A549 (cell line): ENCODE measurements around the gene PGAP3.

Experiments used
- BHLHE40 ChIP-seq: IDR thresholded peaks from 2 replicates; pipeline ENCODE4 v1.6.1; 2012; ENCODE audit warnings: low read depth, low read length, inconsistent platforms
- EHMT2 ChIP-seq: fragments of 200-600 bp; sonication (generic); IDR thresholded peaks from 2 replicates; pipeline ENCODE4 v1.6.1; 2016; ENCODE audit warnings: antibody characterized with exemption, low read depth, mild to moderate bottlenecking, moderate library complexity
- ESRRA ChIP-seq: fragments of 150-350 bp; IDR thresholded peaks from 2 replicates; pipeline ENCODE4 v1.6.1; 2014; ENCODE audit warnings: mild to moderate bottlenecking, low read length, borderline replicate concordance
- FOSB ChIP-seq: fragments of 250-450 bp; sonication (Bioruptor Pico); IDR thresholded peaks from 2 replicates; pipeline ENCODE4 v1.5.0; 2020; ENCODE audit warnings: mild to moderate bottlenecking, moderate library complexity
- HMGXB4 ChIP-seq: fragments of 250-450 bp; sonication (Bioruptor Pico); IDR thresholded peaks from 2 replicates; pipeline ENCODE4 v1.5.0; 2021; ENCODE audit warnings: mild to moderate bottlenecking, moderate library complexity, borderline replicate concordance
- MAX ChIP-seq: IDR thresholded peaks from 2 replicates; pipeline ENCODE4 v1.6.1; 2012
- POLR2A ChIP-seq: IDR thresholded peaks from 2 replicates; pipeline ENCODE4 v1.6.1; 2012; ENCODE audit warnings: mild to moderate bottlenecking, low read length
- RAD21 ChIP-seq, 2 experiments: fragments of >200 bp in 1 of 2; sonication (Bioruptor Twin) in 1 of 2; formaldehyde crosslinking in 1 of 2; IDR thresholded peaks in 1 of 2; conservative IDR thresholded peaks in 1 of 2; 2 replicates in 1 of 2; 3 replicates in 1 of 2; pipeline ENCODE4 v1.6.1; 2012 to 2018; ENCODE audit warnings: inconsistent platforms in 1 of 2
- SMC3 ChIP-seq: fragments of >200 bp; sonication (Bioruptor Twin); formaldehyde crosslinking; IDR thresholded peaks from 3 replicates; pipeline ENCODE4 v1.6.1; 2018; ENCODE audit warnings: inconsistent platforms
- ZC3H11A ChIP-seq: fragments of 450-650 bp; IDR thresholded peaks from 2 replicates; pipeline ENCODE4 v1.6.1; 2014; ENCODE audit warnings: antibody characterized with exemption, mild to moderate bottlenecking
- ZFP36 ChIP-seq: fragments of 450-650 bp; IDR thresholded peaks from 2 replicates; pipeline ENCODE4 v1.6.1; 2014; ENCODE audit warnings: borderline replicate concordance; ENCODE audit not compliant: partially characterized antibody
- TF ChIP-seq, protein P1 (sequence below): fragments of >200 bp; sonication (Bioruptor Twin); formaldehyde crosslinking; IDR thresholded peaks from 3 replicates; pipeline ENCODE4 v1.5.1; 2016

DNA sequence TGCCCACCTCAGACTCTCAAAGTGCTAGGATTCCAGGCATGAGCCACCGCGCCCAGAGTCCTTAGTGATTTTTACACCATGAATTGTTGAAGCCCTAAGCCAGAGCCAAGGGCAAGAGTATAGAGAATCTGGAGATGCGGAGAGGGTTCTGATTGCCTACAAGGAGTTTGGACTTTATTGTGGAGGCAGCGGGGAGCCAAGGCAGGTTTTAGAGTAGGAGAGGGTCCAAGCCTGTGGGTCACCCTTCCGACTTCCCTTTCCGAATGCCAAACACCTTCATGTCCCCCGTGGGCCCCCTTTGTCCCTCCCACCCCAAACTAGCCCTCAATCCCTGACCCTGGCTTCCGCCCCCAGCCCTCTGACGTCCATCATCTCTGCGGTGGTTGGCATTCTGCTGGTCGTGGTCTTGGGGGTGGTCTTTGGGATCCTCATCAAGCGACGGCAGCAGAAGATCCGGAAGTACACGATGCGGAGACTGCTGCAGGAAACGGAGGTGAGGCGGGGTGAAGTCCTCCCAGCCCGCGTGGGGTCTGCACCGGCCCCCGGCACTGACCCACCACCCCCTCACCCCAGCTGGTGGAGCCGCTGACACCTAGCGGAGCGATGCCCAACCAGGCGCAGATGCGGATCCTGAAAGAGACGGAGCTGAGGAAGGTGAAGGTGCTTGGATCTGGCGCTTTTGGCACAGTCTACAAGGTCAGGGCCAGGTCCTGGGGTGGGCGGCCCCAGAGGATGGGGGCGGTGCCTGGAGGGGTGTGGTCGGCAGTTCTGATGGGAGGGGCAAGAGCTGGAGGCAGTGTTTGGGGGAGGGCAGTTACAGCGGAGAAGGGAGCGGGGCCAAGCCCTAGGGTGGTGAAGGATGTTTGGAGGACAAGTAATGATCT is 35.4 kb upstream of the PGAP3 start:
- TF ChIP-seq EHMT2 (no peak), MAX (no peak), SMC3 (no peak), POLR2A (no peak), ZFP36 (no peak), BHLHE40 (no peak), ZC3H11A (no peak), HMGXB4 (CRISPR knock-in tag) (no peak), FOSB (CRISPR knock-in tag) (no peak), ESRRA (no peak), RAD21 (conservative IDR thresholded peaks at IDR 0.05 in 1 of 2, IDR thresholded peaks at IDR 0.05 in 1 of 2) (no peak)
- TF ChIP-seq, protein P1, sequence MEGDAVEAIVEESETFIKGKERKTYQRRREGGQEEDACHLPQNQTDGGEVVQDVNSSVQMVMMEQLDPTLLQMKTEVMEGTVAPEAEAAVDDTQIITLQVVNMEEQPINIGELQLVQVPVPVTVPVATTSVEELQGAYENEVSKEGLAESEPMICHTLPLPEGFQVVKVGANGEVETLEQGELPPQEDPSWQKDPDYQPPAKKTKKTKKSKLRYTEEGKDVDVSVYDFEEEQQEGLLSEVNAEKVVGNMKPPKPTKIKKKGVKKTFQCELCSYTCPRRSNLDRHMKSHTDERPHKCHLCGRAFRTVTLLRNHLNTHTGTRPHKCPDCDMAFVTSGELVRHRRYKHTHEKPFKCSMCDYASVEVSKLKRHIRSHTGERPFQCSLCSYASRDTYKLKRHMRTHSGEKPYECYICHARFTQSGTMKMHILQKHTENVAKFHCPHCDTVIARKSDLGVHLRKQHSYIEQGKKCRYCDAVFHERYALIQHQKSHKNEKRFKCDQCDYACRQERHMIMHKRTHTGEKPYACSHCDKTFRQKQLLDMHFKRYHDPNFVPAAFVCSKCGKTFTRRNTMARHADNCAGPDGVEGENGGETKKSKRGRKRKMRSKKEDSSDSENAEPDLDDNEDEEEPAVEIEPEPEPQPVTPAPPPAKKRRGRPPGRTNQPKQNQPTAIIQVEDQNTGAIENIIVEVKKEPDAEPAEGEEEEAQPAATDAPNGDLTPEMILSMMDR = no peak
